ENCODE measurements around the gene CBLIF.
"Not testable (repeated sequence)": the region's sequence is repeated elsewhere in the genome, so short reads cannot be mapped to it uniquely, and the experiment has no call there.

Gene CBLIF

DNA sequence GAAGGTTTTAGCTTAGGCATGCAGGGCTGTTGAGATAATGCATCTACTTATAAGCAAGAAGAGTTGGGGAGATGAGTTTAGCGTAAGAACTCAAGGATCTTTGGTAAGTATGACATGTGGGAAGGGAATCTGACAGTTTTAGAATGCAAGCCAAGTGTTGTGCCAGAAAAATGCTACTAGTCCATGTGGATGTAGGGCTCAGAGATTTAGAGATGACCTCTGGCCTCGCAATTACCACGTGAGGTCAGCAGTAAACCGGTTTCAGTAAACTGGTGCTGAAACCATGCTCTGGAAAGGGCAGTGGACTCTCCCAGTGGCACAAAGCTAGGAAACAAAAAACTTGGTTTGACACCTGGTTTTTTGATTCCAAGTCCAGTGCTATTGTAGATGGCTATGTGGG lies 53.7 kb downstream of the CBLIF start:
- DNase-seq, result no peak

- no peak for DNase-seq
These were observed 57.5 kb downstream of the CBLIF start for GRCh38 chr11:59787816-59788215.

GRCh38 chr11:59787255-59787588 lies 58.1 kb downstream of the CBLIF start:
- no peak for DNase-seq

DNA sequence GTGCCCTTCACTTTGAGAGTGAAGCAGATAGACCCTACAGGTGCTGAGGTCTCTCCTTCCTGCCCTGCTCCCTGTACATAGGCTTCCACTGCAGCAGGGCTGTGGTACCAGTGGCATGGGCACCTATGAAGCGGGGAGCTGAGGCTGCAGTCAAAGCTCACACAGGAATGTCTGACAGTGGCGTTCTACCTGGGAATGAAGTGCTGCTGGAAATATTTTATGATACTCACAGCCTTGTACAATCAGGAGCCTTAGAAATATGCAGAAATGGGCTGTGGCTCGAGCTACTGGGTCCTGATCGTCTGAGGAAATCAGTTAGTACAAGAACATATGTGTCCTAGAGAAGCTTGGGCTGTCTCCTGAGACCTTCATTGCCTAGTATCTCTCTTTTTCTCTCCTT lies 59.5 kb downstream of the CBLIF start:
- DNase-seq, result no peak

- not testable (repeated sequence) for DNase-seq
These were observed 60.9 kb downstream of the CBLIF start for GRCh38 chr11:59784441-59784840.

DNA sequence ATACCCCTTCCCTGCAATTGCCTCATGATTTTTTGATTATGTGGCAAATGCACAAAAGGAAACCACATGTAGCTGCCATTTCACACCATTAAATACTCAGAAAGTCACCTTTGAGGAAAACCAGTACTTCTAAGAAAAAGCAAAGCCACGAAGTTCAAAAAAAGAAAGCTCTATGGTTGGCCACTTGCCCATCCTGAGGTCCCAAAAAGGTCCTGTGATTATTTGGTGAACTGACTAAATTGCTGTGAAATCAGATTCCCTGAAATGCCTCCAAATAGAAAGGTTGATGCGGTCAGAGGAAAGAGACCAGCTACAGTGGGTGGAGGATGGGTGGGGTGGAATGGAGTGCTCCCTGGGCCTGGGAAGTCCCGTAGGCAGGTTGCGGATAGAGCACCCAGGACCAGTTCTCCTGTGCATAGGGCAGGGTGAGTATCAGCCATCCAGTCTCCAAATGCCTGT lies 61.6 kb downstream of the CBLIF start:
- no peak for DNase-seq

DNA sequence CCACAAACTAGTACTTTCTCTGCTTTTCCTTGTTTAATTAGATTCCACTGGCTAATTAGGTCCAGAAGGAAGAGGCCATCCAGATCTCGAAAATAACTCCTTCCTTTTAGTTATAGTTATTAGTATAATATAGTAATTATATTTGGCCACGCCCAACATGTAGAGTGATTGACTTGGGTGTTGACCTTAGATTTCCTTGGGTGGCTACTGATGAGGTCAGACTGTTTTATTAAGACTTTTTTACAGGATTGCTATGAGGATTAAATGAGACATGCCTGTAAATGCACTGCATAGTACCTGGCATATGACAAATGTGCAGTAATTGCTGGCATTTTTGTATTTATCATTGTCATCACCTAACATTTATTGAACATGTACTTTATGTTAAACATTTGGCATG lies 63.2 kb downstream of the CBLIF start:
- no peak for DNase-seq

- no peak for DNase-seq
These were observed 65.8 kb downstream of the CBLIF start for GRCh38 chr11:59779487-59779886.

Measured in activated CD4-positive, alpha-beta T cell treated with anti-CD3 and anti-CD28 coated beads for 1 hour (primary cell).